DOHH2 (cell line): ENCODE measurements around the gene PRSS56.

Experiments
- H3F3A ChIP-seq: fragments of 200-600 bp; sonication (generic), shearing (Covaris generic); 2 replicates; pipeline ENCODE4 v1.6.0; 2016; ENCODE audit warnings: antibody characterized with exemption, mild to moderate bottlenecking; ENCODE audit not compliant: control insufficient read depth, insufficient read depth
- H3K27ac ChIP-seq: fragments of 200-600 bp; sonication (generic); 2 replicates; pipeline ENCODE4 v1.5.1; 2014; ENCODE audit warnings: low read depth, mild to moderate bottlenecking, low read length, moderate library complexity
- H3K27me3 ChIP-seq: fragments of 200-600 bp; sonication (generic); 2 replicates; pipeline ENCODE4 v1.6.1; 2014; ENCODE audit warnings: mild to moderate bottlenecking, low read length, mixed read lengths; ENCODE audit not compliant: control insufficient read depth
- H3K36me3 ChIP-seq: fragments of 200-600 bp; sonication (generic); 2 replicates; pipeline ENCODE4 v1.6.1; 2014; ENCODE audit warnings: mild to moderate bottlenecking, low read length, moderate library complexity, mixed read lengths; ENCODE audit not compliant: control insufficient read depth
- H3K4me1 ChIP-seq: fragments of 200-600 bp; sonication (generic); 2 replicates; pipeline ENCODE4 v1.6.1; 2014; ENCODE audit warnings: mild to moderate bottlenecking, low read length, mixed read lengths; ENCODE audit not compliant: control insufficient read depth
- H3K4me2 ChIP-seq: fragments of 200-600 bp; sonication (generic); 2 replicates; pipeline ENCODE4 v1.6.0; 2014; ENCODE audit warnings: mild to moderate bottlenecking, low read length, moderate library complexity
- H3K4me3 ChIP-seq: fragments of 200-600 bp; sonication (generic); 2 replicates; pipeline ENCODE4 v1.5.1; 2014; ENCODE audit warnings: mild to moderate bottlenecking, low read length, mixed read lengths
- H3K79me2 ChIP-seq: fragments of 200-600 bp; sonication (generic); 2 replicates; pipeline ENCODE4 v1.6.1; 2014; ENCODE audit warnings: mild to moderate bottlenecking, low read length, mixed read lengths; ENCODE audit not compliant: control insufficient read depth
- H3K9me2 ChIP-seq: fragments of 200-600 bp; sonication (generic); replicated peaks from 2 replicates; pipeline ENCODE4 v1.6.1; 2014; ENCODE audit warnings: mild to moderate bottlenecking, low read length, mixed read lengths; ENCODE audit not compliant: control insufficient read depth
- H3K9me3 ChIP-seq: fragments of 200-600 bp; sonication (generic); 2 replicates; pipeline ENCODE4 v1.6.1; 2014; ENCODE audit warnings: antibody characterized with exemption, low read length, mixed read lengths; ENCODE audit not compliant: control insufficient read depth, insufficient read depth
- H4K20me1 ChIP-seq: fragments of 200-600 bp; sonication (generic); 2 replicates; pipeline ENCODE4 v1.6.0; 2014; ENCODE audit warnings: low read depth, mild to moderate bottlenecking, antibody characterized with exemption, low read length, moderate library complexity; ENCODE audit not compliant: control insufficient read depth, insufficient read depth
- CTCF ChIP-seq: fragments of 200-600 bp; sonication (generic); IDR thresholded peaks from one replicate; pipeline ENCODE4 v1.5.1; 2014; ENCODE audit warnings: antibody characterized with exemption, mild to moderate bottlenecking, low read depth, low read length; ENCODE audit not compliant: poor library complexity, severe bottlenecking
- EZH2phosphoT487 ChIP-seq: fragments of 200-600 bp; sonication (generic); IDR thresholded peaks from 2 replicates; pipeline ENCODE4 v1.6.1; 2017; ENCODE audit warnings: borderline replicate concordance, mild to moderate bottlenecking, antibody characterized with exemption, low read length, moderate library complexity, mixed read lengths

PRSS56 gene

GRCh38 chr2:232574674-232575403 lies 54.7 kb downstream of the PRSS56 start:
- Histone ChIP-seq H3K9me3 (no peaks in the 10 kb centered on the region), H3K4me1 (peaks cover 4% of the 10 kb centered on the region; the same call in 1 of the 2 replicates), H3K4me2 (no peak overlapping the region), H3K9me2 (no peaks in the 10 kb centered on the region), H3F3A (no peaks in the 10 kb centered on the region), H3K36me3 (peaks cover 8% of the 10 kb centered on the region), H3K79me2 (no peaks in the 10 kb centered on the region), H3K4me3 (no peak overlapping the region), H4K20me1 (no peaks in the 10 kb centered on the region), H3K27ac (no peak overlapping the region), H3K27me3 (no peaks in the 10 kb centered on the region)
- no peak for TF ChIP-seq EZH2phosphoT487
- TF ChIP-seq CTCF = no peak
